Epithelial cell of alveolus of lung (primary cell): ENCODE measurements around the gene SPATA31C1. TPM values are rescaled to one million over a fixed set of nuclear protein-coding genes. Genes with fewer than 3 reads are reported as not detected.

Experiments
- total RNA-seq: library from RNA; depleted of rRNA; stranded (reverse); fragments of >200 nt; gene quantifications from 2 replicates; pipeline ENCODE4 v1.2.1, GENCODE V29; 2015

The SPATA31C1 gene
- not detected in 2 replicates for total RNA-seq

GRCh38 chr9:87917662-87918061, at the start of gene SPATA31C1:
Gene SPATA31C1, plus strand, starts transcription at chr9:87917962.

GRCh38 chr9:87882627-87883026, 35.1 kb upstream of the SPATA31C1 start, which contains the start of gene SPATA31E1:
Gene SPATA31E1, plus strand, starts transcription at chr9:87882877. Its CDS starts 15 bp downstream, at chr9:87882892.

Other genes with a start within 250 kb of the SPATA31C1 start
- gene CTSL, start 191.8 kb upstream of the SPATA31C1 start, total RNA-seq: 142 and 173 TPM in 2 replicates
- gene SPATA31E1, start 35.1 kb upstream of the SPATA31C1 start, total RNA-seq: not detected in 2 replicates
- gene CDK20, start 56.6 kb downstream of the SPATA31C1 start, total RNA-seq: 2.9 and 6.6 TPM in 2 replicates
- not detected in 2 replicates for gene SPATA31C2, start 220.5 kb downstream of the SPATA31C1 start, total RNA-seq